HG02763 (cell line): Measurements from ENCODE around the gene EGFLAM.

Source experiments
- ATAC-seq: cut with Tn5 transposase; IDR thresholded peaks from one replicate; pipeline ENCODE4 v1.9.1; 2021; ENCODE audit warnings: mild to moderate bottlenecking, moderate library complexity; ENCODE audit not compliant: unreplicated experiment

Gene EGFLAM

GRCh38 chr5:38467353-38468040 is 209.1 kb downstream of the EGFLAM start:
- no peak for ATAC-seq

GRCh38 chr5:38468202-38468673 is 209.9 kb downstream of the EGFLAM start:
- no peak for ATAC-seq

DNA sequence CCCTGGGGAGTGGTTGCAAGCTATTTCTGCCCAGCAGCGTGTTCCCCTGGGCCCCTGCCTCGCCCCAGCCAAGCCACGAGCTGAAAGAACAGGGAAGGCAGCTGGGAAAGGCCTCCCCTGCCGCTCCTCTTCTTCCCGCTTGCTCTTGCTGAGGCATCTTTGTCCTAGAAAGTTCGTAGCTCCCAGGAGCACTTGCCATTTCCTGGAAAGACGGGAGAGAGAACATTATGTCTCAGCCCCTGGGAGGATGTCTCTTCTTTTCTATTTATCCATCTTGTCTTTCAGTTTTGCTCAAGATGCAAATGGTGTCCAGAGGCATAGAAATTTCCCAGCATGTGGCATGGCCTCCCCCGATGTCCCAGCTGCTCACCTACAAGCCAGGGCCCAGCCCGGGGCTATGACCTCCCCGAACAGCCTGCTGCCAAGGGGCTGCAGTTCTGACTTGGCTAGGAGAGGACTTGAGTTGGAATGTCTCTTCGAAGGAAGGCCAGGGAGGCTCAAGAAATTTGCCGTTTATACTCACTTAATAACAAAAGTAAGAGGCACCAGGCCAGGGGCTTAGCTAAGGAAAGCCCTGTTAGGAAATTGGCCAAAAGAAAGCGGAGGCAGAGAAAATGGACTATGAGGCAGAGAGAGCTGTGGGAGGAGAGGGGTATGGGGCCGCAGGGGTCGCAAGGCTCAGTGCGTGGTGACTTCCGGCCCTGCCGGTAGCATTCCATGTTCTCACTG is 210.8 kb downstream of the EGFLAM start:
- no peak for ATAC-seq

DNA sequence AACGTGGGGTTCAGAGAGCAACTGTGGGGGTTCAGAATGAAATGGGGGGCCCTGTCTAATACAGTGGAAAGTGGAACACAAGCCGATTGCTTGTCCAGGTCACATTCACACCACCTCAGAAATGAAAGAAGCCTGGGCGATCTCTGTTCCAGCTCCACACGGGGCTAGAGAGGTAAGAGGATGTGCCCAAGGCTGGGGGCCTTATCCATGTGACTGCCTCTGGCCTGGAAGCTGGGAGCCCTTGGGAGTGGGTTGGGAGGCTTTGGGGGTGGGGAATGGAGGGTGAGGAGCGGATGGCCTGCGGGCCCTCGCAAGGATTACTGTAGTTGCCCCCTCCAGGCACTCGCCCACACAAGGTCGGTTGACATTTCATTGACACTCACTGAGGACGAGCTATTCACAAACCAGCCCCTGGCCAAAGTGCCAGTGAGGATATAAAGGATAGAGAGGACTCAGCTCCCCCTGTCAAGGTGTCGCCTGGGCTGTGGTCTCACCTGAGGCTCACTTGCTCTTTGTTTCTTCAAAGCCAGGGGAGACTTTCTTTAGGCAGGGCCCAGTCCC is 211.4 kb downstream of the EGFLAM start:
- ATAC-seq = no peak

DNA sequence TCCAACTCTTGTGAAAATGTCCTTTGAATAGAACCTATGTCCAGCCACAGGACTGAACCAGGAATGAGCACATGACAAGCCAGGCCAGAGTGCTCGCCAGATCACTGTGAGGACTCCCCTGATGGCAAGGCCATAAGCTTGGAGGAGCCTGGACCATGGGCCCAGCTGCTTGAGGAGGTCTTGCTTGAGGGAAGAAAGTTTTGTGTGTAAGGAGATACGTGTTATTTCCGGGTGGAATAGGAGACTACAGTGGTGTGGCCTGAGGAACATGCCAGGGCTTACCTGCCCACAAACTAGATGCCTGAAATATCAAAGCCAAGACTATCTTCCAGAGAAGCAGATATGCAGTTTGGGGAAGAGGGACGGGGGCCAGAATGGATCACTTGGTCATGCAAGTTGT is 213.3 kb downstream of the EGFLAM start:
- no peak for ATAC-seq

DNA sequence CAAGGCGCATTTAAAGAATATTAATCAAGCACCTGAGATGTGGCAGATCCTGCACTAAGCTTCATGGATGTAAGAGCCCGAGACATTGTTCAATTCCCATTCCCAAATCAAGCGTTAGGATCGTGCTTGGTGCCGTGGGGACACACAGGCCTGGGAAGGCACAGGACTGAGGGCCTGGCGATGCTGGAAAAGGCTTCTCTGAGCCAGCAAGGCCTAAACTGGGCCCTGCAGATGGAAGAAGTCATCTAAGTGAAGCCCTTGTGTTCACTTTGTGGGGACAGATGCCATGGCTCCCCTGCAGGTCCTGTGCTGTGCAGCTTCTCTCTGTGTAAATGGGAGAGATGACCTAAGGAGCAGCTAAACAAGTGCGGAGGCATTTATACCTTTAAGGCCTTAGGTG is 214.2 kb downstream of the EGFLAM start:
- ATAC-seq = no peak

- no peak for ATAC-seq
These were observed 214.6 kb downstream of the EGFLAM start for GRCh38 chr5:38473008-38473407.

DNA sequence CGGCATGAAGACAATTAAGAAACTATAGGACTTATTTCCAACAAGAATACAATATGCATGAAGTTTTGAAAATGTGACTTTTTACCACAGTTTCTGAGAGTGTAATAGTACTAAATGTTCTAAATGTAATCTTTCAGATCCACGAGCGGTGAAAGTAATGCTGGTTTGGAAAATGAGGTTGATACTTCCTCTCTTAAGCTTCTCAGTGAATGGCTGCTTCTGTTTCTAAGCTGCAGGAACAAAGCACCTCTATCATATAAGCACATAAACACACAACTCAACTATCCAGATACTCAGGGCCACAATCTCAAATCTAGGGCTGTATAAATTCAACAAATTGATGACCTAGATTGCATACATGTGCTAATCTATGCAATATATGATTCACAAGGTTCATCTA is 219.8 kb downstream of the EGFLAM start:
- ATAC-seq = no peak

GRCh38 chr5:38478878-38479277 is 220.5 kb downstream of the EGFLAM start:
- ATAC-seq = no peak

DNA sequence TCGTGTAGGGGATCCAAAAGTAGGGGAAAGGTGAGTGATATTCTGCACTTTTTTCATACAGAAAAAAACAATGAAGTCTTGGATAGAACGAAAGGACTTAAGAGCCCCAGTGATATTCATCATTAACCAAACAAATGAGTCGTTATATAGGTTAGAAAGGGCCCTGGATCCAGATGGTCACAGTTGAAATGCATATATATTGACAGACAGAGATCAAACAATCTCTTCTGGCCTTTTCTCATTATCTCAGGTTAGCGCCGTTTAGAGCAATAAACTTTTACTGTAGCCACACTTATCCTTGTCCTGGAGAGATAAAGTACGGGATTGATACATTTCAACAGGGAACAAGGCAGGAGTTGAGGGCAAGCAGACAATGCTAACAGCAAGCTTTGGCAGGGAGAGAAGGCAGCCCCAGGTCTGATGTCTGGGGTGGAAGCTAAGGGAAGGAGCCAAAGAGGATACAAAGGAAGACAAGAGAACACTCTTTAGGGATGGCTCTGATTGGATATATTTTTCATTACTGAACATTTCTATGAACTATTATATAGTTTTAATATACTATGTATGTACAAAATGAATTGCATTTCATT is 221.1 kb downstream of the EGFLAM start:
- ATAC-seq = no peak

GRCh38 chr5:38483805-38484398 is 225.5 kb downstream of the EGFLAM start:
- ATAC-seq = no peak

- ATAC-seq = no peak
These were observed 235.8 kb downstream of the EGFLAM start for GRCh38 chr5:38494175-38494574.

- no peak for ATAC-seq
These were observed 236.4 kb downstream of the EGFLAM start for GRCh38 chr5:38494763-38495162.

DNA sequence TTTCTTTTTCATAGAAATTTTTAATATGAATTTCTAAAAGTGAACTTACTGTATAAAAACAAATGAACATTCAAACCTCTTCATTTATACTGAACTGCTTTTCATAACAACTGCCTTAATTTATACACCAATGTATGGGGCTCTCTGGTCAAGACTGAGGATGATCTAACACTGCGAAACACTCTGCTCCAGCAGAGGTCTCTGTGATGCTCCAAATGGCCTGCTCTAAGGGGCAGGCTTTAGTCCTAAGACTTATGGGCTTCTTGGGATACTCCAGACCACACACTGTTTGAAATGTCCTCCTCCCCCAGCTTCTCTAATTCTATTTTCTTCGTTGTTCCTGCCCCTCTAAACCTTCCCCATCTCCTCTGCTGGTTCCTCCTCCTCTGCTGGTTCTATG is 239.6 kb downstream of the EGFLAM start:
- ATAC-seq = no peak

- ATAC-seq = no peak
These were observed 242.4 kb downstream of the EGFLAM start for GRCh38 chr5:38500573-38501260.

GRCh38 chr5:38506302-38506701 is 247.9 kb downstream of the EGFLAM start:
- ATAC-seq = no peak

GRCh38 chr5:38509185-38509584 is 250.8 kb downstream of the EGFLAM start:
- no peak for ATAC-seq
